NCI-H2196 (cell line): ENCODE data around the gene RBM48.
"Not testable (repeated sequence)": the region's sequence is repeated elsewhere in the genome, so short reads cannot be mapped to it uniquely, and the experiment has no call there.

Source experiments
- DNase-seq: peaks from one replicate; lab custom pipeline; 2025; ENCODE audit not compliant: unreplicated experiment; lab: John Stamatoyannopoulos, UW

RBM48 gene

DNA sequence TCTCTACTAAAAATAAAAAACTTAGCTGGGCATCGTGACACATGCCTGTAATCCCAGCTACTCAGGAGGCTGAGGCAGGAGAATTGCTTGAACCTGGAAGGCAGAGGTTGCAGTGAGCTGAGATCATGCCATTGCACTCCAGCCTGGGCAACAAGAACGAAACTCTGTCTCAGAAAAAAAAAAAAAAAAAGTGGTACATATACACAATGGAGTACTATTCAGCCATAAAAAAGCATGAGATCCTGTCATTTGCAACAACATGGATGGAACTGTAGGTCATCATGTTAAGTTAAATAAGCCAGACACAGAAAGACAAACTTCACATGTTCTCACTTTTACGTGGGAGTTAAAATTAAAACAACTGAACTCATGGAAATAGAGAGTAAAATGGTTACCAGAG is 14.9 kb downstream of the RBM48 start:
- not testable (repeated sequence) for DNase-seq

DNA sequence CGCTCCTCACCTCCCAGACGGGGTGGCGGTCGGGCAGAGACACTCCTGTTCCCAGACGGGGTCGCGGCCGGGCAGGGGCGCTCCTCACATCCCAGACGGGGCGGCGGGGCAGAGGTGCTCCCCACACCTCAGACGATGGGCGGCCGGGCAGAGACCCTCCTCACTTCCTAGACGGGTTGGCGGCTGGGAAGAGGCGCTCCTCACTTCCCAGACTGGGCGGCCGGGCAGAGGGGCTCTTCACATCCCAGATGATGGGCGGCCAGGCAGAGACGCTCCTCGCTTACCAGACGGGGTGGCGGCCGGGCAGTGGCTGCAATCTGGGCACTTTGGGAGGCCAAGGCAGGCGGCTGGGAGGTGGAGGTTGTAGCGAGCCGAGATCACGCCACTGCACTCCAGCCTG is 16.5 kb downstream of the RBM48 start:
- DNase-seq, result not testable (repeated sequence)

DNA sequence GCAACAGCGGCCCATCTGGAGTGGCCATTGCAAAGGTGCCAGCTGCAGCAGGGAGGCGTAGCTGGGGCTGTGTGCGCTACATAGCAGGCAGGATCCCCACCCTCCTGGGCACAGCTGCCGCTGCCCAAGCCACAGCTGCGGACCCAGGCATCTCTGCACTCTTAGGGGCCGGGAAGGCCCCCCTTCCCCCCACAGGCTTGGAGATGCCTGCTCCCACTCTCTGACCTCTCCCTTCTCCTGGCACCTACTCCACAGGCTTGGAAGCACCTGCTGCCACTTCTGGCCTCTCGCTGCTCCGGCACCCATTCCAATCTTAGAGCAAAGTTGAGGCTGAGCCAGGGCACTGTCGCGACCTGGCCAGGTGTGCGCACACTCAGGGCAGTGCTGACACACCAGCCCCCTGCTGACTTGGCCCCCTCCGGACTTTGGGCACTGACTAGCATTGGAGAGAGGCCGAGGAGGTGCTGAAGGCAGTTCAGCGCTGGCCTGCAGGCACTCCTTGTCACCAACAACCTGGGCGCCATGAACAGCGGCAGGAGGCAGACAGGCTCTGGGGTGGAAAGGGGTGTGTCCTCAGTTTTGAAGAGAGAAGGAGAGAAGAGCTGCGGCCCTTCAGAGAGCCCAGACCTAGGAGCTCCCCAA is 18.4 kb downstream of the RBM48 start:
- peak; percentile 33 for DNase-seq

DNA sequence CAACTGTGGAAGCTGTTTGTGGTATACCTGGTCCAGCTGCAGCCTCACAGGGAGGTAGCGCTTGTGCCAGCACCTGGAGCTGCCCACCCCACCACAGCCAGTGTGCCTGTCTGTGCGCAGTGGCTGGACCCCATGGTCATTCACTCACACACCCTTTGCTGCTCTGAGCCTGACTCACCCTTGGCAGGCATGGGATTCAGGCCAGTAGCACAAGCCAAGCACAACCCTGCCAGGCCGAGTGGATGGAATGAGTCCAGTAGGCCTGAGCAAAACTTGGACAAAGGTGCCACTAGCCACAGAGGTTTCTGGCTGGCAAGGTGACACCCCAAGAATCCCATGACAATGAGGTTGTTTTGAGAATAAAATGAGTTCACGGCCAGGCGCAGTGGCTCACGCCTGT is 19.0 kb downstream of the RBM48 start:
- no peak for DNase-seq

DNA sequence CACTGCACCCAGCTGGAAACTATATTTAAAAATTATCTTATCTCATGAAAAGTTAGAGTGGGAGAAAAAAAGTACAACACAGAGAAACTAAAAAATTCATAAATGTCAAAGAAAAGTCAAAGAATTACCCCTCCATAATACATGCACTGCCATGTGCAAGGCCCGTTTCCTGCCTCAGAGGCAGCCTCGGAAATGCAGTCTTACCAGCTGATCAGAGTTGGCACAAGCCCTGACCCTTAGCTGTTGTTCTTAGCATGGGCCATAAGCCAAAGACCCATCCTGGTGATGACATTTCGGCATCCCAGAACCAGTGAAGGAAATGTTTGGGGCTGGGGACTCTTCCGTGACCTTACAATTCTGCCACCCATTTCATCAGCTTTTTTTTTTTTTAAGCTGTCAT is 21.6 kb downstream of the RBM48 start:
- no peak for DNase-seq

DNA sequence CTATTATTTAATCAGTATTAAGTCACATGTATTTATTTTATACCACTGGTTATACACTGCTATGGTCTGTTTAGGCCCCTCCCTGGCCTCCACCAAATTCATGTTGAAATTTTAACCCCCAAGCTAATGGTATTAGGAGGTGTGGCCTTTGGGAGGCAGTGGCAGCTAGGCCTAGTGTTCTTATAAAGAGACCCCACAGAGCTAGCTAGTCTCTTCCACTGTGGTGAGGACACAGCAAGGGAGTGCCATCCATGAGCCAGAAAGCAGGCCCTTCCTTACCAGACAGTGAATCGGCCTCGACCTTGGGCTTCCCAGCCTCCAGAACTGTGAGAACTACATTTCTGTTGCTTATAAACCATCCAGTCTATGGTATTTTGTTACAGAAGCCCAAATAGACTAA is 28.7 kb downstream of the RBM48 start:
- no peak for DNase-seq

DNA sequence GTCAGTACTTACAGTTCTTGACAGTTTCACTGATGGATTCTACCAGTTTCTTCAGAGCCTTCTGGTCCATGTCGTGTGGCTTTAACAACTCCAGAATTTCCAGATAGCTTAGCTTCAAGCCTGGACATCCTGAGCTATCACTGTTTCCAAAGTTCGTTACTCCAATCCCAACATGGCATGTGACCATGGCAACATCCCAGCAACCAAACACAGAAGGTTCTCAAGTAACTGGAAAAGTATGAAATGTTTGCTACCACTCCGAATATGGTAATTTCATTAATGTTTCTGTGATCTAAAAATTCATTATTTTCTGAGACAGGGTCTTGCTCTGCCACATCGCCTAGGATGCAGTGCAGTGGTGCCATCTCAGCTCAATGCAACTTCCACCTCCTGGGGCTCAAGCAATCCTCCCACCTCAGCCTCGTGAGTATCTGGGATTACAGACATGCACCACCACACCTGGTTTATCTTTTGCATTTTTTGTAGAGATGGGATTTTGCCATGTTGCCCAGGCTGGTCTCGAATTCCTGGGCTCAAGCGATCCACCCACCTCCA is 29.3 kb downstream of the RBM48 start:
- DNase-seq, result no peak

DNA sequence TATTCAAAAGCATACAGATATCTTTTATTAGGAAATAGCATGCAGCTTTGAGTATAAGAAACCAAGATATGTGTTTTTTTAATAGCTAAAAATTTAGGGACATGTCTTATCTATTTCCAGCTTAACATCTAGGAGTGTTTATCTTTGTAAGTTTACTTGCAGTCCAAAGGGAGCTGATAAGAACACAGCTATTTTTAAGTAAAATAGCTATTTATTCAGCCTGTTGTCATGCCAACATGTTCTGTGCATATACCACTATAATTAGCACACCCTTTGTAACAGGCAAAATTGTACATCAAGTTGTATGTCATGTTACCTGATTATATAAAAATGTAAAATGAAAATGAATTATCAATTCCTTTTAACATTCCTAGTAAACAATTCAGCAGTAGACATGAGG is 32.0 kb downstream of the RBM48 start:
- no peak for DNase-seq

DNA sequence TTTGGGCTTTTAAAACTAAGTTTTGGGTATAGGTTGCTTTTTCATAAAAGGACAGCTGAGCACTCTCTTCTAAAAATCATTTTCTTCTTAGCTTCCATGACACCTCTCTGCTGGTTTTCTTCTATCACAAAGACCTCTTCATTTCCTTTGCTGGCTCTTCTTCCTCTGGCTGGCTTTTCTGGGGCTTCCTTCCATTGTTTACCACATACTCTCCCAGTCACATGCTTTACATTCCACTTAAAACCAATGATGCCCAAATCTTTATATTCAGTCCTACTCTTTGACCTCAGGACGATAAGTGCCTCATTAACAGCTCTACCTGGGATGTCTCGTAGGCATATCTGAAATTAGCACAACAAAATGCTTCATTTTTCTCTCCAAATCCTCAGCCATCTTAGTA is 34.8 kb downstream of the RBM48 start:
- no peak for DNase-seq

DNA sequence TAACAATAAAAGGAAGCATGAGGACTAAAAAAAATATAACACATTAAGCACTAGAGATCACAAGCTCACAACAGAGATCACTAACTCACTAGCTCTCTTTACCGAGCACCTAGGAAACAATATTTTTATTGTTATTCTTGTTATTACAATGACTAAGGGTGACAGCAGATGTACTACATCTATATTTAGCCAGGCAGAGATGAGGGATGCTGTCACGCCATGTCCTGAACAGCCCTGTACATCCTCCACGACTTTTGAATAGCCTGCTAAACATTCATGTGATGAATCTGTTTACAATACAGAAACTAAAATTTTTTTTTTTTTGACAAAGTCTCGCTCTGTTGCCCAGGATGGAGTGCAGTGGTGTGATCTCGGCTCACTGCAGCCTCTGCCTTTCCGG is 38.9 kb downstream of the RBM48 start:
- DNase-seq, result no peak

DNA sequence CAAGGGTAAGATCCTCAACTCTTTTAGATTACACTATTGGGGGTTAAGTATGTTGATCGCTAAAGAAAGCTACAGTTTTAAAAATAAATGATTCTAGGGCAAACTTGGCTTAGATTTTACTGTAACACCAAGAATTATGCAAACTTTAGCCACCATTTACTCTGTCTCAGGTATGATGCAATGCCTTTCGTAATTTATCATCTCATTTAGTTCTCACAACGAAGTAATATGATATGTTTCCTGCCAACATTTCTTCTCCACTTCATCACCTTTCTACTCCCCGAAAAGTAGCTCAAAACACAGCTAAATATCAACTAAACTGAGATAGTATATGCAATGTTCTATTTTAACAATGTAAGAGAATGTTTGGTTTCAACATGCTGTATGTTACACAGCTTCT is 40.5 kb downstream of the RBM48 start:
- DNase-seq, result no peak

DNA sequence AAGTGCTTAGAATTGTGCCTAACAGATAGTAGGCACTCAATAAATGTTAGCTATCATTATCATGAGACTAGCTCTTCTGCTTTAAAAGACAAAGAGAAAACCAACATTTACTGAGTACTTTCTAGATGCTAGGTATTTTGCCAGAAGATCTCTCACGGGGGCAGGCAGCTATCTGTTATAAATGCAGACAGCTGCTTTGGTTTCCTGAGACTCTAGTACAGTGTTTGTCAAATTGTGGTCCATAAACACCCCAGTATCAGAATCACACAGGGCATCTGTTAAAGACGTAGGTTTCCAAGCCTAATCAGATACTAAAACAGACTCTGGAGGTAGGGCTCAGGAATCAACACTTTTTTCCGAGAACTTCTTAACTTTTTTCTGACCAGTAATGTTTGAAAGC is 47.7 kb downstream of the RBM48 start:
- DNase-seq, result no peak

DNA sequence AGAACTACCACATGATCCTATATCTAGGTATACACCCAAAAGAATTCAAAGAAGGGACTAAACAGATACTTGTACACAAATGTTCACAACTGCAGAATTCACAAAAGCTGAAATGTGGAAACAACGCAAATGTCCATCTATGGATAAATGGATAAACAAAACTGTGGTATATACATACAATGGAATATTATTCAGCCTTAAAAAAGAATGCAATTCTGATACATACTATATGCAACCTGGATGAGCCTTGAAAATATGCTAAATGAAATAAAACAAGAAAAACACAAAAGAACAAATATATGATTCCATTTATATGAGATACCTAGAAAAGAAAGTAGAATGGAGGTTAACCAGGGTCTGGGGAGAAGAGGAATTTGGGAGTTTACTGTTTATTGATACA is 54.4 kb downstream of the RBM48 start:
- DNase-seq, result no peak

DNA sequence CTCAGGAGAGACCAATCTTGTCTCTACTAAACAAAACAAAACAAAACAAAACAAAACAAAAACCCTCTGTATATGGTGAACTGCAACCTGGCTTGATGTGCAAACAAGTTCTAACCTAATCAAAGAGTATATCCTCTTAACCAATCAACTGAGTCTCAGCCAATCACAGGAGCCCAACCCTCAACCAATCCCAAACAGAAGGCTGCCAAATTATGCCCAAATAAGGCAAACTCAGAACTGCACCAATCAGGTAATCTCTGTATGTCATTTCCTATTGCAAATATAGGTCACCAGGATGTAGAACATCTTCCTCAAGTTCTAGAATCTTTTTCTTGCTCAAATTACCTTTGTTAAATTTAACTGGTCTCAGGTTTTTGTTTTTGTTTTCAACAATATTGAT is 56.4 kb downstream of the RBM48 start:
- peak; percentile 41 for DNase-seq

DNA sequence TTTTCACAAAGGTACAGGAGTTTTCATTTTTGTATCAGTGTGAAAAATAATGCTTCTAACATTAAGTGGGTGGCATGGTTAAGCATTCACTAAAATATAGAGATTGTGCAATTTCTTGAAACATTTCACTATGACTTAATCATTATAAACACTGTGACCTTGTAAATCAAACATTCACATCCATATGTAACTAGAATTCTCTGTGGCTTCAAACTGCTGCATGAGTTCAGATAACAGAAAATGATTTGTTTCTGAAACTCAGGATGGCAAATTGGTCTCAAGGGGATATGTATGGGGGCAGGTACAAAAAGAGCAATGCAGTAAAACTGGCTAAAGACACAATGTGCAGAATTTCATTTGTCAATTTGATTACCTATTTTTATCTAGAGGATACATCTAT is 57.8 kb downstream of the RBM48 start:
- DNase-seq, result no peak

DNA sequence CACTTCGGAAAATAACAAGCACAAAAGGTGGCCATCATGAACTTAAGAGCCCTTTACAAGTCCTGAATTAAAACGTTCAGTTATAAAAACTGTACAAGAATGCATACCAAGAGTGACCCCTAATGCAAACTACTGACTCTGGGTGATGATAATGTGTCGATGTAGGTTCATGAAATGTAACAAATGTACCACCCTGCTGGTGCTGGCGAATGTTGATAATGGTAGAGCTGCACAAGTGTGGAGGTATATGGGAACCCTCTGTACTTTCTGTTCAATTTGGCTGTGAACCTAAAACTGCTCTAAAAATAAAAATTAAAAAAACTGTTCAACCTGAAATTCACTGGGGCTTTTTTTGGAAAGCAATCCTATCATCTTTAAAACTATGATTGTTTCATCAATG is 58.2 kb downstream of the RBM48 start:
- no peak for DNase-seq
